ENCODE measurements around the gene CASP7. TPM values are rescaled to one million over a fixed set of nuclear protein-coding genes. Genes with fewer than 3 reads are reported as not detected.

Gene CASP7
- total RNA-seq, 3 donors from 2014 or later (not counting 1 experiment from before 2014, with no cell fraction given): 13.4 to 20.0 (median 14.9) TPM

DNA sequence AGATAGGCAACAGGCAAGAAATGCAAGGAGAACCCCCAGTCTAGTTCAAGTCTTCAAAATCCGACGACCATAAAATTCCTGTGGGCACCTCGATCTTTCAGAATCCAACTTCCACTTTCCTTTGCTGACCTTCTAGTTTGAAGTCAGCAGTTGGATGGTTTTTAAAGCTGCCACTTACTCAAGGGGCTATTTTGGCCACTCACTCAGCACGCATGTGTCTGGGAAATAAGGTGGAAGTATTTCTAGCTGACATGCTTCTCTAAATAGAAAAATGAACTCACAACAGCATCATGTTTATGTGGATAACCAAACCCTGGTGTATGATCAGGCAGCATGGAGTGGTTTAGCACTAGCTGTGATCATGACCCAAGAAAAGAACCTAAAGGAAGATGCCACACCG lies 15.8 kb upstream of the CASP7 start, which contains the start of gene NRAP:
Gene NRAP (minus strand): TSS at position 134 of the 400 bp plus-strand sequence. CDS start 159 bp downstream, outside the sequence.
- Histone ChIP-seq H3K4me3 (ENCODE audit: low read length) (no peak within 1 kb of the TSS), H3K36me3 (ENCODE audit: control insufficient read depth, insufficient read depth, low read length) (no peaks in the 10 kb centered on the region), H3K27ac (ENCODE audit: low read length) (no peak within 1 kb of the TSS), H3K4me1 (ENCODE audit: control insufficient read depth, insufficient read depth, low read length) (no peaks in the 10 kb centered on the region), H3K27me3 (ENCODE audit: control insufficient read depth, insufficient read depth, low read length) (peaks cover 4% of the 10 kb centered on the region), H3K9me3 (ENCODE audit: control insufficient read depth, insufficient read depth, low read length) (no peaks in the 10 kb centered on the region)
- Mint-ChIP-seq H3K4me3 (no peak within 1 kb of the TSS), H3K9me3 (no peaks in the 10 kb centered on the region), H3K27ac (no peak within 1 kb of the TSS), H3K4me1 (no peaks in the 10 kb centered on the region), H3K27me3 (ENCODE audit: low read depth in 2 of 2) (peaks cover 10 to 14% of the 10 kb centered on the region in 2 donors), H3K36me3 (no peaks in the 10 kb centered on the region)
- ATAC-seq: no peak
- no peak for DNase-seq
- intact Hi-C loops (cut with micrococcal nuclease): no loop called here
- TF ChIP-seq, protein P1, sequence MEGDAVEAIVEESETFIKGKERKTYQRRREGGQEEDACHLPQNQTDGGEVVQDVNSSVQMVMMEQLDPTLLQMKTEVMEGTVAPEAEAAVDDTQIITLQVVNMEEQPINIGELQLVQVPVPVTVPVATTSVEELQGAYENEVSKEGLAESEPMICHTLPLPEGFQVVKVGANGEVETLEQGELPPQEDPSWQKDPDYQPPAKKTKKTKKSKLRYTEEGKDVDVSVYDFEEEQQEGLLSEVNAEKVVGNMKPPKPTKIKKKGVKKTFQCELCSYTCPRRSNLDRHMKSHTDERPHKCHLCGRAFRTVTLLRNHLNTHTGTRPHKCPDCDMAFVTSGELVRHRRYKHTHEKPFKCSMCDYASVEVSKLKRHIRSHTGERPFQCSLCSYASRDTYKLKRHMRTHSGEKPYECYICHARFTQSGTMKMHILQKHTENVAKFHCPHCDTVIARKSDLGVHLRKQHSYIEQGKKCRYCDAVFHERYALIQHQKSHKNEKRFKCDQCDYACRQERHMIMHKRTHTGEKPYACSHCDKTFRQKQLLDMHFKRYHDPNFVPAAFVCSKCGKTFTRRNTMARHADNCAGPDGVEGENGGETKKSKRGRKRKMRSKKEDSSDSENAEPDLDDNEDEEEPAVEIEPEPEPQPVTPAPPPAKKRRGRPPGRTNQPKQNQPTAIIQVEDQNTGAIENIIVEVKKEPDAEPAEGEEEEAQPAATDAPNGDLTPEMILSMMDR (IDR thresholded peaks at IDR 0.05): no peak
- 75% methylated on average over 3 of the region's 5 CpGs for WGBS (ENCODE audit: insufficient coverage)

DNA sequence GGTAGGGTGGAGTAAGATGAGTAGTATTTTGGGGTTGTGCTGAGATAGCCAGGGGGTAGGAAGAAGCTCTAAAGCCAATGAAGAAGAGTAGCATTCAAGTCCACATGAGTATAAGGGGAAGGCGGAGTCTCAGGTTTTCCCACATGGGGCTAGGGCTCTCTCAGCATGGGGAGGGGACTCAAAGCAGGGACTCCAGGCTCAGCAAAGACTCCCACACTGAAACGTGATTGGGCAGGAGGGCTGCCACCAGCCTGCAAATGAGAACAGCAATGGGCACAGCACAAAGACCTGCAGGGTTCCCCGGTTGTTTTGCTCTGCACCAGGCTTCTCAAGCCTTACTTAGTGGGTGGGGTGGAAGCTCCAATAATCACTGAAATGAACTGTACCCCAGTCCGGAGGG lies 14.4 kb upstream of the CASP7 start:
- H3K27me3 Mint-ChIP-seq (ENCODE audit: low read depth in 2 of 2): peaks cover 11 to 13% of the 10 kb centered on the region in 2 donors
- Histone ChIP-seq H3K27ac (ENCODE audit: low read length) (no peak overlapping the region), H3K4me3 (ENCODE audit: low read length) (no peak overlapping the region), H3K36me3 (ENCODE audit: control insufficient read depth, insufficient read depth, low read length) (no peaks in the 10 kb centered on the region), H3K9me3 (ENCODE audit: control insufficient read depth, insufficient read depth, low read length) (peaks cover under 1% of the 10 kb centered on the region), H3K4me1 (ENCODE audit: control insufficient read depth, insufficient read depth, low read length) (no peaks in the 10 kb centered on the region), H3K27me3 (ENCODE audit: control insufficient read depth, insufficient read depth, low read length) (peaks cover 4% of the 10 kb centered on the region)
- no peaks in the 10 kb centered on the region for H3K4me1 Mint-ChIP-seq
- ATAC-seq (no peak), DNase-seq (no peak)
- no peaks in the 10 kb centered on the region for H3K36me3 Mint-ChIP-seq
- WGBS (ENCODE audit: insufficient coverage): 91% methylated on average over 4 of the region's 4 CpGs
- TF ChIP-seq, protein P1 (IDR thresholded peaks at IDR 0.05): no peak
- intact Hi-C loops (cut with micrococcal nuclease): no loop called here
- no peak overlapping the region for H3K27ac Mint-ChIP-seq
- no peak overlapping the region for H3K4me3 Mint-ChIP-seq
- no peaks in the 10 kb centered on the region for H3K9me3 Mint-ChIP-seq

DNA sequence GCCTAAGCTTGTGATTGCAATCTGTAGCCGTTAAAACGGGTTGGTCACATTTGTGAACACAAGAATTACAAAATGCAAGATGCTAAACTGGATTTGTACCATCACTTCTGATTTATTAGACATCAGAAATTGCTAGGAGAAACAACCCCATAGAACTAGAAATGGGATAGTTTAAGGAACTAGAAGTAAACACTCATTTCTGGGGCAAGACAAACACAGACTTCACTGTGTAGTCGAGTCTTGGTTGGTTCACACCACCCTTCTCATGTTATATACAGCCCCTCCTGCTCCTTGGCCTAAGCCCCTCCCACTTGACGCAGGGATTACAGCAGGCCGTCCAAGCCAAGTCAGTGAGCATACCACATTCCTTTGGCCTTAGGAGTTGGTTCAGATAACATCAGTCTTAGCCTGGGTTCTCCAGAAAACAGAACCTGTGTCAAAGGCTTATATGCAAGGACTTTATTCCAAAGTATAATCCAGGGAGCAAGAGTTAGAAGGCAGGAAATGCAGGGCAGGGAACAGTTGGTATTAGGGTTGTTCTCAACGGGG lies 13.8 kb upstream of the CASP7 start:
- Mint-ChIP-seq H3K9me3 (peaks cover 0 to 2% of the 10 kb centered on the region in 2 donors), H3K27ac (no peak overlapping the region), H3K27me3 (ENCODE audit: low read depth in 2 of 2) (peaks cover 16 to 19% of the 10 kb centered on the region in 2 donors), H3K36me3 (no peaks in the 10 kb centered on the region), H3K4me1 (no peaks in the 10 kb centered on the region), H3K4me3 (no peak overlapping the region)
- intact Hi-C loops (cut with micrococcal nuclease): no loop called here
- Histone ChIP-seq H3K4me3 (ENCODE audit: low read length) (no peak overlapping the region), H3K27ac (ENCODE audit: low read length) (no peak overlapping the region), H3K4me1 (ENCODE audit: control insufficient read depth, insufficient read depth, low read length) (no peaks in the 10 kb centered on the region), H3K9me3 (ENCODE audit: control insufficient read depth, insufficient read depth, low read length) (peaks cover 5% of the 10 kb centered on the region), H3K27me3 (ENCODE audit: control insufficient read depth, insufficient read depth, low read length) (peaks cover 4% of the 10 kb centered on the region), H3K36me3 (ENCODE audit: control insufficient read depth, insufficient read depth, low read length) (no peaks in the 10 kb centered on the region)
- ATAC-seq (no peak), DNase-seq (no peak)
- WGBS (ENCODE audit: insufficient coverage): 89% methylated on average over 6 of the region's 6 CpGs
- TF ChIP-seq, protein P1 (IDR thresholded peaks at IDR 0.05): no peak

Measured in natural killer cell (primary cell).